Measurements from ENCODE around the gene ZBED6. TPM values are rescaled to one million over a fixed set of nuclear protein-coding genes. Genes with fewer than 3 reads are reported as not detected.
A peak's percentile ranks its signal among the peaks of the same experiment; 100 is the strongest.

Gene ZBED6
- total RNA-seq, 2 experiments from 2014 or later: 12.2 to 32.1 TPM

DNA sequence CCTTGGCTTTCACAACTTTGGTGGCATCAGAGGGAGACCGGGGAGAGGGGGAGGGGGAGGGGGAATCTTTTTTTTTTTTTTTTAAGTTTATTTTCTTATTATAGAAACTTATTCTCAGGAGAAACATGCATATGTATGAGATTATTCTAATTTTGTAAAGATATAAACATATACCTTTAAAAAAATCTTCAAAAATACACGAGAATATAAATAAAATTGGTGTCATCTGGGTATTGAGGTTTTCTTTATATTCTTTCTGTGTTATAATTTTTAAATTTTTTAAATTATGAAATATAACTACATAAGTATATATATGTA is 47.1 kb downstream of the ZBED6 start:
- no peak overlapping the region for H3K27ac ChIP-seq (ENCODE audit: low read depth, low read length, poor library complexity, severe bottlenecking)
- H2AFZ ChIP-seq (ENCODE audit: low read length): no peak overlapping the region
- DNase-seq (ENCODE audit: low spot score): no peak
- no peak for TF ChIP-seq EZH2phosphoT487 (IDR thresholded peaks at IDR 0.05; ENCODE audit: borderline replicate concordance, low read depth, low read length)
- TF ChIP-seq, protein P1, sequence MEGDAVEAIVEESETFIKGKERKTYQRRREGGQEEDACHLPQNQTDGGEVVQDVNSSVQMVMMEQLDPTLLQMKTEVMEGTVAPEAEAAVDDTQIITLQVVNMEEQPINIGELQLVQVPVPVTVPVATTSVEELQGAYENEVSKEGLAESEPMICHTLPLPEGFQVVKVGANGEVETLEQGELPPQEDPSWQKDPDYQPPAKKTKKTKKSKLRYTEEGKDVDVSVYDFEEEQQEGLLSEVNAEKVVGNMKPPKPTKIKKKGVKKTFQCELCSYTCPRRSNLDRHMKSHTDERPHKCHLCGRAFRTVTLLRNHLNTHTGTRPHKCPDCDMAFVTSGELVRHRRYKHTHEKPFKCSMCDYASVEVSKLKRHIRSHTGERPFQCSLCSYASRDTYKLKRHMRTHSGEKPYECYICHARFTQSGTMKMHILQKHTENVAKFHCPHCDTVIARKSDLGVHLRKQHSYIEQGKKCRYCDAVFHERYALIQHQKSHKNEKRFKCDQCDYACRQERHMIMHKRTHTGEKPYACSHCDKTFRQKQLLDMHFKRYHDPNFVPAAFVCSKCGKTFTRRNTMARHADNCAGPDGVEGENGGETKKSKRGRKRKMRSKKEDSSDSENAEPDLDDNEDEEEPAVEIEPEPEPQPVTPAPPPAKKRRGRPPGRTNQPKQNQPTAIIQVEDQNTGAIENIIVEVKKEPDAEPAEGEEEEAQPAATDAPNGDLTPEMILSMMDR (conservative IDR thresholded peaks at IDR 0.05; ENCODE audit: low read length): no peak
- no peaks in the 10 kb centered on the region for H3K4me1 ChIP-seq (ENCODE audit: insufficient read depth, low read length, poor library complexity, severe bottlenecking)
- H3K36me3 ChIP-seq (ENCODE audit: insufficient read depth, low read length): peaks cover 93% of the 10 kb centered on the region
- BruUV-seq (replicated peaks): no TSS peak
- H4K20me1 ChIP-seq (ENCODE audit: insufficient read depth, low read length): no peaks in the 10 kb centered on the region
- intact Hi-C loops (cut with micrococcal nuclease; ENCODE audit: unreplicated experiment): no loop called here
- CTCF ChIA-PET (ENCODE audit: unreplicated experiment): no interaction called here
- no peak overlapping the region for H3K4me2 ChIP-seq (ENCODE audit: low read length)
- POLR2A ChIA-PET: no interaction called here
- no peaks in the 10 kb centered on the region; the same call in 1 of the 2 replicates for H3K79me2 ChIP-seq (ENCODE audit: insufficient read depth, low read depth, low read length)
- no peaks in the 10 kb centered on the region for H3K9me2 ChIP-seq (ENCODE audit: insufficient read depth, low read length)
- no peaks in the 10 kb centered on the region for H3K9me3 ChIP-seq (ENCODE audit: low read length)
- no peak overlapping the region for H3K4me3 ChIP-seq (ENCODE audit: low read depth, low read length, poor library complexity, severe bottlenecking)

DNA sequence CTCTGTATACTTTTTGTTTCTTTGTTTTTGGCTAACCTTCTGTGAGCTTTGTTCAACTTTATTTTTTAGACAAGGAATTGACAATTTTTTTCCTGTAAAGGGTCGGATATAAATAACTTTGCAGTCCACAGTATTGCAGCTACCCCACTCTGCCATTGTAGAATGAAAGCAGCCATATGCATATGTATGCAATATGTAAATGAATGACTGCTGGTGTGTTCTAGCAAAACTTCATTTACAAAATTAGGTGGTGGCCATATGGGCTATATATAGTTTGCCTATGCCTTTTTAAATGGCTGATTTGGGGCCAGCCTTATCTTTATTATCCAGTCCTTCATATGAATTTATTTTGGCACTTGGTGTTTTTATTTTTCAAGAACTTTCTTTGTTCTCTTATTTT is 48.0 kb downstream of the ZBED6 start:
- H4K20me1 ChIP-seq (ENCODE audit: insufficient read depth, low read length): no peaks in the 10 kb centered on the region
- H3K4me3 ChIP-seq (ENCODE audit: low read depth, low read length, poor library complexity, severe bottlenecking): no peak overlapping the region
- H3K4me2 ChIP-seq (ENCODE audit: low read length): no peak overlapping the region
- DNase-seq (ENCODE audit: low spot score): no peak
- POLR2A ChIA-PET: no interaction called here
- no peak overlapping the region for H3K27ac ChIP-seq (ENCODE audit: low read depth, low read length, poor library complexity, severe bottlenecking)
- TF ChIP-seq, protein P1 (conservative IDR thresholded peaks at IDR 0.05; ENCODE audit: low read length): no peak
- TF ChIP-seq EZH2phosphoT487 (IDR thresholded peaks at IDR 0.05; ENCODE audit: borderline replicate concordance, low read depth, low read length): no peak
- H3K36me3 ChIP-seq (ENCODE audit: insufficient read depth, low read length): peaks cover 93% of the 10 kb centered on the region
- H3K9me3 ChIP-seq (ENCODE audit: low read length): no peaks in the 10 kb centered on the region
- H3K4me1 ChIP-seq (ENCODE audit: insufficient read depth, low read length, poor library complexity, severe bottlenecking): no peaks in the 10 kb centered on the region
- intact Hi-C loops (cut with micrococcal nuclease; ENCODE audit: unreplicated experiment): no loop called here
- no peak overlapping the region for H2AFZ ChIP-seq (ENCODE audit: low read length)
- no TSS peak for BruUV-seq (replicated peaks)
- no peaks in the 10 kb centered on the region for H3K9me2 ChIP-seq (ENCODE audit: insufficient read depth, low read length)
- no peaks in the 10 kb centered on the region; the same call in 1 of the 2 replicates for H3K79me2 ChIP-seq (ENCODE audit: insufficient read depth, low read depth, low read length)
- CTCF ChIA-PET (ENCODE audit: unreplicated experiment): no interaction called here

Small RNAs within 50 kb of the gene (small RNA-seq; reads per million reads assigned to genes)
- gene ZC3H11A: 1.3 reads per million, percentile 61 among the genes with 10 or more reads in this experiment

Other genes starting within 250 kb of the ZBED6 start
- 7.5 and 8.5 TPM in 2 replicates for gene ATP2B4, start 168.8 kb upstream of the ZBED6 start, total RNA-seq (2014; rRNA removed; shearing (Covaris generic))
- 16.6 and 16.7 TPM in 2 replicates for gene ATP2B4, start 168.8 kb upstream of the ZBED6 start, total RNA-seq (2022)
- gene LAX1, start 30.4 kb upstream of the ZBED6 start, total RNA-seq (2014; rRNA removed; shearing (Covaris generic)): 19.6 and 20.3 TPM in 2 replicates
- 63.8 and 66.7 TPM in 2 replicates for gene LAX1, start 30.4 kb upstream of the ZBED6 start, total RNA-seq (2022)
- gene ZC3H11A, start within 50 bp of the ZBED6 start, total RNA-seq (2014; rRNA removed; shearing (Covaris generic)): 143 and 150 TPM in 2 replicates
- gene ZC3H11A, start within 50 bp of the ZBED6 start, total RNA-seq (2022): 113 and 126 TPM in 2 replicates
- gene SNRPE, start 66.0 kb downstream of the ZBED6 start, total RNA-seq (2014; rRNA removed; shearing (Covaris generic)): 95.9 and 109 TPM in 2 replicates
- gene SNRPE, start 66.0 kb downstream of the ZBED6 start, total RNA-seq (2022): 299 and 322 TPM in 2 replicates

All from OCI-LY7 (cell line).